Tibial artery (tissue), 4 donors: ENCODE data around the gene MYLK.
A peak's percentile ranks its signal among the peaks of the same experiment; 100 is the strongest.

Experiments
- DNase-seq, 2 donors: peaks; one replicate each; pipeline ENCODE4 v3.0.0-alpha.2; 2019
- H3K27ac ChIP-seq, 2 donors: fragments of 200-600 bp; sonication (generic) in 1 of 2; 1 replicate in 1 of 2; 2 replicates in 1 of 2; pipeline ENCODE4 v1.5.1; 2018 to 2019; ENCODE audit warnings: mild to moderate bottlenecking in 1 of 2
- H3K27me3 ChIP-seq, 2 donors: fragments of 200-600 bp; sonication (generic) in 1 of 2; one replicate each; pipeline versions ENCODE4 v1.5.1 to v1.6.0; 2016 to 2019
- H3K36me3 ChIP-seq, 3 donors: fragments of 200-600 bp; sonication (generic) in 2 of 3; one replicate each; pipeline ENCODE4 v1.5.1; 2016 to 2019; ENCODE audit warnings: mild to moderate bottlenecking in 2 of 3
- H3K4me1 ChIP-seq, 4 donors: fragments of 200-600 bp; sonication (generic) in 2 of 4; 1 replicate in 3 of 4; 2 replicates in 1 of 4; pipeline ENCODE4 v1.5.1; 2016 to 2019
- H3K4me3 ChIP-seq, 2 donors: fragments of 200-600 bp; sonication (generic) in 1 of 2; 1 replicate in 1 of 2; 2 replicates in 1 of 2; pipeline ENCODE4 v1.5.1; 2018 to 2019; ENCODE audit warnings: mild to moderate bottlenecking in 2 of 2
- H3K9me3 ChIP-seq, 3 donors: fragments of 200-600 bp; sonication (generic) in 1 of 3; one replicate each; pipeline ENCODE4 v1.5.1; 2016 to 2019
- intact Hi-C: fragments of 100-400 bp; cut with DNase I; formaldehyde crosslinking; loops from one replicate; pipeline ENCODE4 v1.15.0; 2023; ENCODE audit warnings: low total_unique reads
- TF ChIP-seq, protein P1 (sequence below), 2 experiments: fragments of 200-600 bp in 1 of 2; fragments of 450-650 bp in 1 of 2; IDR thresholded peaks; one replicate each; pipeline ENCODE4 v1.5.1; 2017 to 2019; ENCODE audit warnings: antibody characterized with exemption in 2 of 2, mild to moderate bottlenecking in 1 of 2, moderate library complexity in 1 of 2

Gene MYLK

DNA sequence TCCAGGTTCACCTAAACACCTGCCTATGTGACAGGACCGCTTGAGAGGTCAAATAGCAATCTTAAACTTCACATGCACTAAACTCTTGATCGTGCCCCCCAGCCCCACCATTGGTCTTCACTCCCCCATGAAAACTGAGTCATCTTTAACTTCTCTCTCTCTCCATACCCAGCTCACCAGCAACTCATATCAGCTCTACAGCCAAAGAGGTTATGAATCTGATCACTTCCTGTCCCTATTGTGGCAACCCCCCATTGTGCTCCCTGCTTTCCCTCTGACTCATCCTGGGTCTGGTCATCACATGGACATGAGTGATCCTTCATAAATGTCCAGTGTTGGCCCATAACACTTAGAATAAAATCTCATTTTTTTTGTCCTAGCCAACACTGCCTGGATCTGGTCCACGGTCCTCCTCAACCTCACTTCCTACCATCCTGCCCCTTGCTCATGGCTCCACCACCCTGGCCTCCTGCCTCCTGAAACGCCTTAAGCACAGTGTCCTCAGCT lies 195.8 kb downstream of the MYLK start:
- Histone ChIP-seq H3K9me3 (no peaks in the 10 kb centered on the region), H3K4me1 (peaks cover 0 to 100% (median 91%) of the 10 kb centered on the region in 4 donors), H3K4me3 (peak overlapping the region in 1 of 2 donors; percentile 4), H3K36me3 (peaks cover 63 to 74% (median 64%) of the 10 kb centered on the region in 3 donors), H3K27me3 (no peaks in the 10 kb centered on the region), H3K27ac (peak overlapping the region; percentile 91 to 94)
- intact Hi-C loops, result no loop called here
- TF ChIP-seq, protein P1, sequence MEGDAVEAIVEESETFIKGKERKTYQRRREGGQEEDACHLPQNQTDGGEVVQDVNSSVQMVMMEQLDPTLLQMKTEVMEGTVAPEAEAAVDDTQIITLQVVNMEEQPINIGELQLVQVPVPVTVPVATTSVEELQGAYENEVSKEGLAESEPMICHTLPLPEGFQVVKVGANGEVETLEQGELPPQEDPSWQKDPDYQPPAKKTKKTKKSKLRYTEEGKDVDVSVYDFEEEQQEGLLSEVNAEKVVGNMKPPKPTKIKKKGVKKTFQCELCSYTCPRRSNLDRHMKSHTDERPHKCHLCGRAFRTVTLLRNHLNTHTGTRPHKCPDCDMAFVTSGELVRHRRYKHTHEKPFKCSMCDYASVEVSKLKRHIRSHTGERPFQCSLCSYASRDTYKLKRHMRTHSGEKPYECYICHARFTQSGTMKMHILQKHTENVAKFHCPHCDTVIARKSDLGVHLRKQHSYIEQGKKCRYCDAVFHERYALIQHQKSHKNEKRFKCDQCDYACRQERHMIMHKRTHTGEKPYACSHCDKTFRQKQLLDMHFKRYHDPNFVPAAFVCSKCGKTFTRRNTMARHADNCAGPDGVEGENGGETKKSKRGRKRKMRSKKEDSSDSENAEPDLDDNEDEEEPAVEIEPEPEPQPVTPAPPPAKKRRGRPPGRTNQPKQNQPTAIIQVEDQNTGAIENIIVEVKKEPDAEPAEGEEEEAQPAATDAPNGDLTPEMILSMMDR (IDR thresholded peaks at IDR 0.05), result no peak
- peak; percentile 64 to 83 for DNase-seq

DNA sequence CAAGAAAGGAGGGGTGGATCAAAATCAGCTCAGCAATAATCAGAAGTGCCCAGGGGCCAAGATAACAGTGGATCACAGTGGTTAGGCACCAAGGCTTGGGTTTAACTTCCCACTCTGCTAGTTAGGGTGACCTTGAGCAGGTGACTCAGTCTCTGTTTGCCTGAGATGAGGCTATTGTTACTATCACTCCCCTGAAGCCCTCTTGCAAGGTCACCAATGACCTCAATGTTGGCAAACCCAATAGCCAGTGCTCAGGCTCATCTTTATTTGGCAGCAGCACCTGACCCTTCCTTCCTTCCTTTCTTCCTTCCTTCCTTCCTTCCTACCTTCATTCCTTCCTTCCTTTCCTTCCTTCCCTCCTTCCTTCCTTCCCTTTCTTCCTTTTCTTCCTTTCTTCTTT lies 196.8 kb downstream of the MYLK start:
- TF ChIP-seq, protein P1 (IDR thresholded peaks at IDR 0.05), result no peak
- no peaks in the 10 kb centered on the region for H3K27me3 ChIP-seq
- H3K9me3 ChIP-seq, result no peaks in the 10 kb centered on the region
- H3K4me1 ChIP-seq, result peaks cover 0 to 100% (median 90%) of the 10 kb centered on the region in 4 donors
- H3K36me3 ChIP-seq, result peaks cover 60 to 72% (median 67%) of the 10 kb centered on the region in 3 donors
- intact Hi-C loops, result no loop called here
- DNase-seq, result no peak
- H3K27ac ChIP-seq, result peak overlapping the region; percentile 91 to 94
- H3K4me3 ChIP-seq, result no peak overlapping the region

DNA sequence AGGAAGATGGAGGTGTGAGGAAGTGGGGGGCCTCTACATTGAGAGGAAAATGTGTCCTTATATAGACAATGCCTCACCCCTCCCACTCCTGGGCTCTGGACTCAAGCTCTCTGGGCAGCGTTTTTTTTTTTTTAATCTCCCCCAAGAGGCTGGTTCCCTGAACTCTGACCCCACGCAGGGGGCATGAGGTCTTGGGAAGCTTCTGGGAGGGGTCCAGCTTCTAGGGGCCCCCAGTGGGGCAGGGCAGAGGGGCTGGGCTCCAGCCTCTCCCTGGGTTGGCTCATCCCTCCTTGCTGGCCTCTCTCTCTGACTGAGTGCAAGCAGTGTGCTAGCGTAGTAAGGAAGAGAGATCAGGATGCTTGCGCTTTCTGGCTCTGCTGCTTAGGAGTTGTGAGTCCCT lies 197.9 kb downstream of the MYLK start:
- Histone ChIP-seq H3K27me3 (no peaks in the 10 kb centered on the region), H3K36me3 (peaks cover 60 to 72% (median 67%) of the 10 kb centered on the region in 3 donors), H3K4me3 (no peak overlapping the region), H3K27ac (peak overlapping the region; percentile 91 to 94), H3K4me1 (peaks cover 0 to 100% (median 89%) of the 10 kb centered on the region in 4 donors), H3K9me3 (no peaks in the 10 kb centered on the region)
- DNase-seq, result peak in 1 of 2 donors; percentile 68
- TF ChIP-seq, protein P1 (IDR thresholded peaks at IDR 0.05), result no peak
- intact Hi-C loops, result no loop called here

DNA sequence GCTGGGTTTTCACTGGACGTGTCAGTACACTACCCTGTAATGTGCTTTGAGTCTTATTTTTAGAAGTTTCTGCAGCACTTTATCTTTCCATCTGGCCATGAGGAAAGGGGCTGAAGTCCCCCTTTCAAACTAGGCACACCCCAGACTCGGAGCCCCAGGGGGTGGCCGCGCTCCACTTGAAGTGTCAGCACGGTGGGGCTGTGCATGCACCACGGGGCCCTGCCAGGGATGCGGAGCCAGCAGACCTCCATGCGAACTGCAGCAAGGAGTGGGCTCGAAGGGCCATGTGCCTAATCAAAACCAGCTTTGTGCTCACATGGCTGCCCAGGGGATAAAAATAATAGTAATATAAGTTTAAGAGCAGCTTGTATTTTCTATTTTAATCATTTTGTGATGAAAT lies 198.4 kb downstream of the MYLK start:
- intact Hi-C loops, result no loop called here
- Histone ChIP-seq H3K4me3 (no peak overlapping the region), H3K4me1 (peaks cover 0 to 100% (median 88%) of the 10 kb centered on the region in 4 donors), H3K27ac (peak overlapping the region; percentile 91 to 94), H3K36me3 (peaks cover 60 to 73% (median 67%) of the 10 kb centered on the region in 3 donors), H3K9me3 (no peaks in the 10 kb centered on the region), H3K27me3 (no peaks in the 10 kb centered on the region)
- TF ChIP-seq, protein P1 (IDR thresholded peaks at IDR 0.05), result no peak
- DNase-seq, result peak in 1 of 2 donors; percentile 66

DNA sequence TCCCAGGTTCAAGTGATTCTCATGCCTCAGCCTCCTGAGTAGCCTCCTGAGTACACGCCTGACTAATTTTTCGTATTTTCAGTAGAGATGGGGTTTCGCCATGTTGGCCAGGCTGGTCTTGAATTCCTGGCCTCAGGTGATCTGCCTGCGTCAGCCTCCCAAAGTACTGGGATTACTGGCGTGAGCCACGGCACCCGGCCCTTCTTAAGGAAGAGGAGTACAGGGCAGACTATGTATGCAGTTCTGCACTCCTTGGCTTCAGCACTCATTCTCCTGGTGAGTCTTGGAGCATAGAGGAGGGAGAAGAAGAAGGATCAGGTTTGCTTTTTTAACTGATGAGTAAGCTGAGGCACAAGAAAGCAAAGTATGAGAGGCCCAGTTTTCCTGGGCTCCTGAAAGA lies 199.5 kb downstream of the MYLK start:
- intact Hi-C loops, result no loop called here
- Histone ChIP-seq H3K4me3 (no peak overlapping the region), H3K27me3 (no peaks in the 10 kb centered on the region), H3K36me3 (peaks cover 60 to 73% (median 67%) of the 10 kb centered on the region in 3 donors), H3K27ac (peak overlapping the region; percentile 75 to 94), H3K4me1 (peaks cover 0 to 100% (median 84%) of the 10 kb centered on the region in 4 donors), H3K9me3 (no peaks in the 10 kb centered on the region)
- TF ChIP-seq, protein P1 (IDR thresholded peaks at IDR 0.05), result no peak
- DNase-seq, result peak in 1 of 2 donors; percentile 61
